GM18517 (cell line): ENCODE measurements around the gene PLEKHS1.
"Not testable (repeated sequence)": the region's sequence is repeated elsewhere in the genome, so short reads cannot be mapped to it uniquely, and the experiment has no call there.

ENCODE experiments used
- ATAC-seq: cut with Tn5 transposase; IDR thresholded peaks from one replicate; pipeline ENCODE4 v1.9.1; 2021; ENCODE audit warnings: mild to moderate bottlenecking, moderate library complexity; ENCODE audit not compliant: unreplicated experiment

PLEKHS1 gene

GRCh38 chr10:113739577-113739976, 11.9 kb upstream of the PLEKHS1 start:
- no peak for ATAC-seq

GRCh38 chr10:113740850-113741249, 10.6 kb upstream of the PLEKHS1 start:
- ATAC-seq: no peak

- no peak for ATAC-seq
These were observed 9.0 kb upstream of the PLEKHS1 start for GRCh38 chr10:113742466-113742865.

- ATAC-seq: no peak
These were observed 7.9 kb upstream of the PLEKHS1 start for GRCh38 chr10:113743594-113743993.

- ATAC-seq: no peak
These were observed 6.1 kb upstream of the PLEKHS1 start for GRCh38 chr10:113745374-113745773.

GRCh38 chr10:113746217-113746957, 5.1 kb upstream of the PLEKHS1 start:
- ATAC-seq: no peak

- no peak for ATAC-seq
These were observed 1.1 kb downstream of the PLEKHS1 start for GRCh38 chr10:113752553-113752952.

- no peak for ATAC-seq
These were observed 1.7 kb downstream of the PLEKHS1 start for GRCh38 chr10:113753020-113753692.

GRCh38 chr10:113754125-113754524, 2.6 kb downstream of the PLEKHS1 start:
- ATAC-seq: no peak

GRCh38 chr10:113754768-113755167, 3.3 kb downstream of the PLEKHS1 start:
- no peak for ATAC-seq

GRCh38 chr10:113756940-113757543, 5.6 kb downstream of the PLEKHS1 start:
- ATAC-seq: no peak

- no peak for ATAC-seq
These were observed 10.6 kb downstream of the PLEKHS1 start for GRCh38 chr10:113762083-113762482.

GRCh38 chr10:113764582-113764981, 13.1 kb downstream of the PLEKHS1 start:
- ATAC-seq: no peak

GRCh38 chr10:113765910-113766309, 14.4 kb downstream of the PLEKHS1 start:
- ATAC-seq: no peak

GRCh38 chr10:113767222-113767621, 15.7 kb downstream of the PLEKHS1 start:
- ATAC-seq: no peak

- ATAC-seq: no peak
These were observed 18.9 kb downstream of the PLEKHS1 start for GRCh38 chr10:113770346-113770745.

- ATAC-seq: not testable (repeated sequence)
These were observed 19.6 kb downstream of the PLEKHS1 start for GRCh38 chr10:113771131-113771530.

GRCh38 chr10:113775686-113776294, 24.3 kb downstream of the PLEKHS1 start:
- ATAC-seq: no peak

- no peak for ATAC-seq
These were observed 25.1 kb downstream of the PLEKHS1 start for GRCh38 chr10:113776553-113776952.

- ATAC-seq: no peak
These were observed 29.3 kb downstream of the PLEKHS1 start for GRCh38 chr10:113780681-113781250.

- ATAC-seq: no peak
These were observed 30.9 kb downstream of the PLEKHS1 start for GRCh38 chr10:113782367-113782766.
